Measurements from ENCODE around the gene CAT.

Gene CAT

GRCh38 chr11:34425867-34426266, 12.9 kb upstream of the CAT start:
- DNase-seq: peak; percentile 41

- DNase-seq: peak; percentile 69
Observed at GRCh38 chr11:34426766-34427185, 12.0 kb upstream of the CAT start.

GRCh38 chr11:34427186-34427805, 11.4 kb upstream of the CAT start:
- peak; percentile 91 for DNase-seq

GRCh38 chr11:34431979-34432378, 6.8 kb upstream of the CAT start:
- DNase-seq: no peak

- no peak for DNase-seq
Observed at GRCh38 chr11:34432822-34433221, 5.9 kb upstream of the CAT start.

GRCh38 chr11:34433899-34434298, 4.8 kb upstream of the CAT start:
- no peak for DNase-seq

- DNase-seq: no peak
Observed at GRCh38 chr11:34437224-34438125, 1.3 kb upstream of the CAT start.

GRCh38 chr11:34439610-34440198, 970 bp downstream of the CAT start:
- no peak for DNase-seq

GRCh38 chr11:34441814-34442213, 3.1 kb downstream of the CAT start:
- no peak for DNase-seq

GRCh38 chr11:34443136-34443535, 4.4 kb downstream of the CAT start:
- DNase-seq: no peak

GRCh38 chr11:34444428-34444827, 5.7 kb downstream of the CAT start:
- no peak for DNase-seq

GRCh38 chr11:34445956-34446355, 7.2 kb downstream of the CAT start:
- no peak for DNase-seq

- no peak for DNase-seq
Observed at GRCh38 chr11:34446386-34446785, 7.7 kb downstream of the CAT start.

- no peak for DNase-seq
Observed at GRCh38 chr11:34447044-34447443, 8.3 kb downstream of the CAT start.

GRCh38 chr11:34448223-34448994, 9.7 kb downstream of the CAT start:
- no peak for DNase-seq

- DNase-seq: no peak
Observed at GRCh38 chr11:34449013-34449412, 10.3 kb downstream of the CAT start.

- no peak for DNase-seq
Observed at GRCh38 chr11:34451053-34451452, 12.3 kb downstream of the CAT start.

GRCh38 chr11:34454308-34455032, 15.7 kb downstream of the CAT start:
- DNase-seq: no peak

- DNase-seq: no peak
Observed at GRCh38 chr11:34457607-34458006, 18.9 kb downstream of the CAT start.

- no peak for DNase-seq
Observed at GRCh38 chr11:34458525-34458924, 19.8 kb downstream of the CAT start.

GRCh38 chr11:34459507-34460162, 20.9 kb downstream of the CAT start:
- DNase-seq: no peak

GRCh38 chr11:34460278-34460677, 21.5 kb downstream of the CAT start:
- no peak for DNase-seq

Measured in EL (cell line).